Measurements from ENCODE around the gene ACSL6.
"Not testable (repeated sequence)": the region's sequence is repeated elsewhere in the genome, so short reads cannot be mapped to it uniquely, and the experiment has no call there.

ACSL6 gene

GRCh38 chr5:131942016-131942415 lies 69.4 kb downstream of the ACSL6 start:
- DNase-seq (ENCODE audit: low spot score), result no peak

- no peak for DNase-seq (ENCODE audit: low spot score)
These were observed 71.6 kb downstream of the ACSL6 start for GRCh38 chr5:131939690-131940345.

- DNase-seq (ENCODE audit: low spot score), result no peak
These were observed 79.2 kb downstream of the ACSL6 start for GRCh38 chr5:131932235-131932634.

DNA sequence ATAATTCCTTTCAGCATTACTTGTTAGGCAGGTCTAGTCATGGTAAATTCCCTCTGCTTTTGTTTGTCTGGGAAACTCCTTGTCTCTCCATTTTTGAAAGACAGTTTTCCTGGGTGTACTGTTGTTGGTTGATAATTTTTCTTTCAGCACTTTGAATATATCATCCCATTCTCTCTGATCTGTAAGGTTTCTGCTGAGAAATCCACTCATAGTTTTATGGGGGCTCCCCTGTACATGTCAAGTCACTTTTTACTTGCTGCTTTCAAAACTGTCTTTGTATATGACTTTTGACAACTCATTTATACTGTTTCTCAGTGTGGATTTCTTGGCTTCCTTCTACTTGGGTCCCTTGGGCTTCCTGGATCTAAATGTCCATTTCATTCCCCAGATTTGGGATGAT lies 82.5 kb downstream of the ACSL6 start:
- DNase-seq (ENCODE audit: low spot score), result no peak

GRCh38 chr5:131926168-131926567 lies 85.3 kb downstream of the ACSL6 start:
- DNase-seq (ENCODE audit: low spot score), result no peak

GRCh38 chr5:131916481-131916880 lies 95.0 kb downstream of the ACSL6 start:
- no peak for DNase-seq (ENCODE audit: low spot score)

DNA sequence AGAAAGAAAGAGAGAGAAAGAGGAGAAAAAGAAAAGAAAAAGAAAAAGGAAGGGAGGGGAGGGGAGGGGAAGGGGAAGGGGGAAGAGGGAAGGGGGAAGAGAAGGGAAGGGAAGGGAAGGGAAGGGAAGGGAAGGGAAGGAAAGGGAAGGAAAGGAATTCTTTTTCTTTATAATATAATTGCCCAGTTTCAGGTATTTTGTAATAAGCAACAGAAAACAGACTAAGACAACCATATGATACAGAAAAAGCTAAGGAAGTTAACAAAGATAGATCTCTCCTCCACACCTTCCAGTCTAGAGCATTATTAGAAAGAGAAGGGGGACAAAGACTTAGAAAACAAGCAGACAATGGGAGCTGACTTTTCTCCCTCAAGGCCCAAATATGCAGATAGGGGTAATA lies 97.0 kb downstream of the ACSL6 start:
- no peak for DNase-seq (ENCODE audit: low spot score)

- no peak for DNase-seq (ENCODE audit: low spot score)
These were observed 97.9 kb downstream of the ACSL6 start for GRCh38 chr5:131913603-131914002.

- no peak for DNase-seq (ENCODE audit: low spot score)
These were observed 104.8 kb downstream of the ACSL6 start for GRCh38 chr5:131906668-131907067.

DNA sequence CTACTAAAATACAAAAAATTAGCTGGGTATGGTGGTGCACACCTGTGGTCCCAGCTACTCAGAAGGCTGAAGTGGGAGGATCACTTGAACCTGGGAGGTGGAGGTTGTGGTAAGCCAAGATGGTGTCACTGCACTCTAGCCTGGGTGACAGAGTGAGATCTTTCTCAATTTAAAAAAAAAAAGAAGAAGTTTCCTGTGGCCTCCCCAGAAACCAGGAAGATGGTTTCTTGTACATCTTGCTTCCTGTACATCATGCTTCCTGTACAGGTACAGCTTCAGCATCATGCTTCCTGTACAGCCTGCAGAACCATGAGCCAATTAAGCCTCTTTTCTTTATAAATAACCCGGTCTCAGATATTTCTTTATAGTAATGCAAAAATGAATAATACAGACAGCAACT lies 109.2 kb downstream of the ACSL6 start:
- DNase-seq (ENCODE audit: low spot score), result not testable (repeated sequence)
